ENCODE results near the gene ZNF778.

ZNF778 gene

DNA sequence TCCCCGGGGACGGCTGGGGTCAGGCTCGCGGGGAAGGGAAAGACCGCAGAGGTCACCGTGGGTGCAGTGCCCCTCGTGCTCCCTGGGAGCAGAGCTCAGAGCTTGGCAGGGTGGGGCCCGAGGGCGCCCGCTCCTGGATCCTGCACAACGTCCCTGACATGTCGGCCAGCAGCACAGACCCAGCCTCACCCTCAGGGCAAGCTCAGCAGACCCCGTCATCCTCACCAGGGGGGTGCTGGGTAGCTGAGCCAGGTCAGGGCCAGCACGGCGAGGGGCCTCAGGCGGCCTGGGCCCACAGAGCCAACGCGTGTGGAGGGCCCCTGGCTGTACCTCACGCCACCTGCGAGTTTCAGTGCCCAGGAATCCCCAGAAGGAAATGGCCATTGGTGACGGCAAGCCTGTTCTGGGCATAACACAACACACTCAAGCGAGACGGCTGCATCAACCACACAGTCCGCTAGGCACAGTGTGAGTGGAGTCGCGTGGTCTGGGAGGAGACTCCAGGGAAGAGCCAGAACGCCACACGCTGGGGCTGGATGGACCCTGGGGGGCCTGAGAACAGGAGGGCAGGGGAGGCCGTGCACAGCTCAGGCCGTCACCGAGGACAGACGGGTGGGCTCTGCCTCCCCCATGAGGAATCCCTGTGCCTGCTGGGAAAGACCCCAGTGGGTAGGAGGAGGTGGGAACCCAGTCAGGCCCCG, 60.3 kb downstream of the ZNF778 start:
- no peak for DNase-seq (ENCODE audit: low read depth)

GRCh38 chr16:89278441-89279240, 61.1 kb downstream of the ZNF778 start:
- no peak for DNase-seq (ENCODE audit: low read depth)

- no peak for DNase-seq (ENCODE audit: low read depth)
Measured at GRCh38 chr16:89279666-89280481, 62.4 kb downstream of the ZNF778 start.

GRCh38 chr16:89280546-89281188, 63.2 kb downstream of the ZNF778 start:
- no peak for DNase-seq (ENCODE audit: low read depth)

- DNase-seq (ENCODE audit: low read depth), result no peak
Measured at GRCh38 chr16:89281189-89281577, 63.7 kb downstream of the ZNF778 start.

- no peak for DNase-seq (ENCODE audit: low read depth)
Measured at GRCh38 chr16:89281829-89282228, 64.3 kb downstream of the ZNF778 start.

GRCh38 chr16:89282523-89282922, 65.0 kb downstream of the ZNF778 start:
- DNase-seq (ENCODE audit: low read depth), result no peak

DNA sequence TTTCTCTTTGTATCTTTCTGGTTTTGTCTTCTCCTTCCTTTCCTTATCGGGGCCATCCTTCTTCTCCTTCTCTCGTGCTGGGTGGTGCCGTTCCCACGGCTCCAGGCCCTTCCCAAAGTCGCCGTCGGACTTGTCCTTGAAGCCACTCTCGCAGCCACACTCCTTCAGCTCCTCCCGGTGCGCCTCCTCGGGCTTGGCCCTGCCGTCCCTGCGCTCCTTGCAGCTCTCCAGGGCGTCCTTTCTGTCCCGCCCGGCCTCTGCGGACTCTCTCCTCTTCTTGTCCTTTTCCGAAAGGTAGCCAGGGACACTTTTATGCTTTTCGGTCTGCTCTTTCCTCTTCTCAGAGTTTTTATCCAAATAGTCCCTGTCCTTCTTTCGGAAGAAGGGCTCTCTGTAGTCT, 65.9 kb downstream of the ZNF778 start:
- no peak for DNase-seq (ENCODE audit: low read depth)

DNA sequence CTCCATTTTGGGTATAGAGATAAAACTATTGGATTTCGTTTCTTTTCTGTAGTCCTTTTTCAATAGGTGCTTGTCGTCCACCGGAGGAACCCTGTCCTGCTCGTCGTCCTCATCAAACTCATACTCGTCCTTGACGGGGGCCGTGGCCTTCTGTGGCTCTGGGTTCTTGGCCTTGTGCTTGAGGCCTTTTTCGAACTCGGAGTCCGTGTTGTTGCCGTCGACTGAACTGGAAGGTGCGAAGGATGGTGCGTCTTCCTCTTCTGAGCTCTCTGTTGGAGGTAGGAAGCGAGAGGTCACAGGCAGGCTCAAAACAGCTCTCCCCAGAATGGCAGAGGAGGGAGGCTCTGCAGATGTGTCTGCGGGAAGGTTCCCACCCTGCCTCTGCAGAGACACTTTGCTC, 67.9 kb downstream of the ZNF778 start:
- DNase-seq (ENCODE audit: low read depth), result no peak

DNA sequence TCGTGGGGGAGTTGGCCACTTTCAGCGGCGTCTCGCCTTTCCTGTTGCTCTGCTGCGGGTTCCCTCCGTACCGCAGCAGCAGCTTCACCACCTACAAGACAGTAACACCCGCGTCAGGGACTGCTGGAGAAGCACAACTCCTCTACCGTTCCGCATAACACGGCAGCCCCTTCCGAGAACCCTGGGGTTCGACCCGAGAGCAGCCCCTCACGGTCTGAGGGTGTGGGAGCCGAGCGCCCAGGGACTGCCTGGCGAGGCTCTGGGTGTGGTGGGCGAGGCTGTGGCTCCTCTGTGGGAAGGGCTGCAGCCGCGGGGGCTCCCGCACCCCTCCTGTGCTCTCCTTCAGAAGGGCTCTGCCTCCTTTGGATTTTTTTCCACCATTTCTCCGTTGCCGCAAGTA, 68.6 kb downstream of the ZNF778 start:
- DNase-seq (ENCODE audit: low read depth), result no peak
